GM23248 (cell line): ENCODE measurements around the gene TOR1AIP2.

ENCODE experiments used
- EZH2 ChIP-seq: fragments of 200-600 bp; sonication (generic); IDR thresholded peaks from 2 replicates; pipeline ENCODE4 v1.6.1; 2018; ENCODE audit warnings: antibody characterized with exemption, mild to moderate bottlenecking; ENCODE audit not compliant: insufficient read depth, poor library complexity, severe bottlenecking
- EZH2phosphoT487 ChIP-seq: fragments of 200-600 bp; sonication (generic); IDR thresholded peaks from 2 replicates; pipeline ENCODE4 v1.6.1; 2018; ENCODE audit warnings: antibody characterized with exemption, moderate library complexity, mild to moderate bottlenecking, low read depth; ENCODE audit not compliant: insufficient read depth

GRCh38 chr1:179882253-179883039, 4.8 kb upstream of the TOR1AIP2 start, which contains the start of gene TOR1AIP1:
- TF ChIP-seq EZH2phosphoT487 (no peak), EZH2 (no peak)
